GM18507 (cell line): ENCODE data around the gene SHLD1.
A peak's percentile ranks its signal among the peaks of the same experiment; 100 is the strongest.

Experiments
- DNase-seq: peaks from one replicate; pipeline ENCODE4 v3.0.0; 2011; ENCODE audit warnings: low read depth; ENCODE audit not compliant: insufficient read length; ENCODE audit errors: extremely low spot score
- FAIRE-seq: peaks from 2 replicates; lab custom pipeline; 2011; peaks lifted over from hg19 to GRCh38; lab: Jason Lieb, UNC

The SHLD1 gene

GRCh38 chr20:5880326-5880725 is 130.1 kb downstream of the SHLD1 start:
- FAIRE-seq (peak; percentile 42), DNase-seq (no peak)

- DNase-seq: no peak
- no peak for FAIRE-seq
Measured at GRCh38 chr20:5881703-5882102, 131.5 kb downstream of the SHLD1 start.

GRCh38 chr20:5882166-5882565 is 132.0 kb downstream of the SHLD1 start:
- no peak for DNase-seq
- FAIRE-seq: no peak

GRCh38 chr20:5884465-5885335 is 134.5 kb downstream of the SHLD1 start:
- DNase-seq: no peak
- FAIRE-seq: no peak

GRCh38 chr20:5885866-5886265 is 135.7 kb downstream of the SHLD1 start:
- DNase-seq: no peak
- no peak for FAIRE-seq

- no peak for DNase-seq
- no peak for FAIRE-seq
Measured at GRCh38 chr20:5886788-5887187, 136.6 kb downstream of the SHLD1 start.

GRCh38 chr20:5887386-5887785 is 137.2 kb downstream of the SHLD1 start:
- FAIRE-seq: no peak
- DNase-seq: no peak

GRCh38 chr20:5888041-5888440 is 137.8 kb downstream of the SHLD1 start:
- no peak for DNase-seq
- no peak for FAIRE-seq

GRCh38 chr20:5890773-5891441 is 140.7 kb downstream of the SHLD1 start:
- DNase-seq: no peak
- no peak for FAIRE-seq

GRCh38 chr20:5893052-5893451 is 142.9 kb downstream of the SHLD1 start:
- no peak for DNase-seq
- FAIRE-seq: no peak

- FAIRE-seq: no peak
- DNase-seq: no peak
Measured at GRCh38 chr20:5893621-5894020, 143.4 kb downstream of the SHLD1 start.

GRCh38 chr20:5895626-5896025 is 145.4 kb downstream of the SHLD1 start:
- DNase-seq (no peak), FAIRE-seq (no peak)

GRCh38 chr20:5899444-5899843 is 149.2 kb downstream of the SHLD1 start:
- FAIRE-seq (no peak), DNase-seq (no peak)

- FAIRE-seq (no peak), DNase-seq (no peak)
Measured at GRCh38 chr20:5900908-5901307, 150.7 kb downstream of the SHLD1 start.

- FAIRE-seq: no peak
- DNase-seq: no peak
Measured at GRCh38 chr20:5908981-5909380, 158.8 kb downstream of the SHLD1 start.

GRCh38 chr20:5910186-5910585 is 160.0 kb downstream of the SHLD1 start:
- no peak for FAIRE-seq
- no peak for DNase-seq

GRCh38 chr20:5913166-5913565 is 163.0 kb downstream of the SHLD1 start:
- FAIRE-seq (no peak), DNase-seq (no peak)
